ENCODE measurements around the gene HSP90AB1.

The HSP90AB1 gene

GRCh38 chr6:44246663-44247337, at the start of gene HSP90AB1:
Gene HSP90AB1 (plus strand): TSS chr6:44247101. CDS start chr6:44248630, 1,529 bp downstream.
- DNase-seq: peak; percentile 64

- DNase-seq: no peak
Observed at GRCh38 chr6:44198684-44199083, 48.2 kb upstream of the HSP90AB1 start.

GRCh38 chr6:44199883-44200282, 47.0 kb upstream of the HSP90AB1 start:
- no peak for DNase-seq

GRCh38 chr6:44201200-44201599, 45.7 kb upstream of the HSP90AB1 start:
- no peak for DNase-seq

- no peak for DNase-seq
Observed at GRCh38 chr6:44201638-44202303, 45.1 kb upstream of the HSP90AB1 start.

- DNase-seq: no peak
Observed at GRCh38 chr6:44202332-44202971, 44.4 kb upstream of the HSP90AB1 start.

GRCh38 chr6:44202972-44203750, 43.7 kb upstream of the HSP90AB1 start:
- DNase-seq: no peak

GRCh38 chr6:44203955-44204354, 42.9 kb upstream of the HSP90AB1 start:
- no peak for DNase-seq

- no peak for DNase-seq
Observed at GRCh38 chr6:44207966-44208365, 38.9 kb upstream of the HSP90AB1 start.

- DNase-seq: no peak
Observed at GRCh38 chr6:44211284-44211683, 35.6 kb upstream of the HSP90AB1 start.

- no peak for DNase-seq
Observed at GRCh38 chr6:44214307-44214706, 32.6 kb upstream of the HSP90AB1 start.

- no peak for DNase-seq
Observed at GRCh38 chr6:44216677-44217331, 30.1 kb upstream of the HSP90AB1 start, which contains the start of gene MYMX. Gene MYMX (plus strand): TSS chr6:44216926. CDS start chr6:44217472, 546 bp downstream.

GRCh38 chr6:44217332-44218143, 29.4 kb upstream of the HSP90AB1 start:
- no peak for DNase-seq

GRCh38 chr6:44219053-44219814, 27.7 kb upstream of the HSP90AB1 start:
- DNase-seq: no peak

GRCh38 chr6:44219815-44220784, 26.8 kb upstream of the HSP90AB1 start:
- DNase-seq: no peak

GRCh38 chr6:44220913-44221290, 26.0 kb upstream of the HSP90AB1 start:
- no peak for DNase-seq

- DNase-seq: peak; percentile 36
Observed at GRCh38 chr6:44221291-44221960, 25.5 kb upstream of the HSP90AB1 start.

- no peak for DNase-seq
Observed at GRCh38 chr6:44221961-44222335, 25.0 kb upstream of the HSP90AB1 start.
